Panc1 (cell line): ENCODE results near the gene PHIP. TPM values are rescaled to one million over a fixed set of nuclear protein-coding genes. Genes with fewer than 3 reads are reported as not detected.

ENCODE experiments used
- ATAC-seq: fragments of 200-7000 bp; cut with Tn5 transposase; 2 replicates; pipeline ENCODE4 v1.9.1; 2020; ENCODE audit warnings: mild to moderate bottlenecking, moderate library complexity
- BruUV-seq: library from RNA; stranded (reverse); fragments of 400-500 nt; replicated peaks from 2 replicates; lab custom pipeline; 2021; lab: Mats Ljungman, UMichigan
- CTCF ChIA-PET: fragments of 300-600 bp; sonication (Branson Sonifier 250); formaldehyde crosslinking; loops from one replicate; lab custom pipeline; 2022; ENCODE audit warnings: antibody characterized with exemption; lab: Charles Lee
- POLR2A ChIA-PET: fragments of 300-600 bp; sonication (Branson Sonifier 250); formaldehyde crosslinking; loops from one replicate; lab custom pipeline; 2022; ENCODE audit warnings: antibody characterized with exemption; lab: Charles Lee
- DNase-seq: peaks from one replicate; pipeline ENCODE4 v3.0.0-alpha.2; 2010; ENCODE audit warnings: low read depth, low spot score
- H3K27ac ChIP-seq: 2 replicates; pipeline ENCODE4 v1.5.1; 2011; ENCODE audit warnings: mild to moderate bottlenecking, low read length, inconsistent platforms
- H3K27me3 ChIP-seq: fragments of 200-500 bp; sonication (Bioruptor generic); 2 replicates; pipeline ENCODE4 v1.6.0; 2014; ENCODE audit warnings: low read length, inconsistent platforms; ENCODE audit not compliant: control insufficient read depth, insufficient read depth
- H3K36me3 ChIP-seq: fragments of 200-500 bp; sonication (Bioruptor generic); 2 replicates; pipeline ENCODE4 v1.5.1; 2014; ENCODE audit warnings: inconsistent platforms, mild to moderate bottlenecking, low read length, moderate library complexity; ENCODE audit not compliant: control insufficient read depth, insufficient read depth
- H3K4me1 ChIP-seq: 2 replicates; pipeline ENCODE4 v1.5.1; 2011; ENCODE audit warnings: inconsistent platforms, mild to moderate bottlenecking, low read length, moderate library complexity; ENCODE audit not compliant: control insufficient read depth, insufficient read depth
- H3K4me3 ChIP-seq, 2 experiments: 2 replicates each; pipeline ENCODE4 v1.5.1; 2011 to 2012; ENCODE audit warnings: low read depth in 2 of 2, low read length in 2 of 2, mild to moderate bottlenecking in 2 of 2, inconsistent platforms in 1 of 2, moderate library complexity in 1 of 2
- H3K9me3 ChIP-seq: fragments of 200-500 bp; sonication (Bioruptor generic); 2 replicates; pipeline ENCODE4 v1.5.1; 2014; ENCODE audit warnings: low read depth, mild to moderate bottlenecking, inconsistent platforms, low read length, moderate library complexity; ENCODE audit not compliant: control insufficient read depth, insufficient read depth
- CTCF ChIP-seq: fragments of 450-650 bp; IDR thresholded peaks from 2 replicates; pipeline ENCODE4 v1.5.1; 2017; ENCODE audit warnings: mild to moderate bottlenecking
- POLR2AphosphoS5 ChIP-seq: IDR thresholded peaks from 2 replicates; pipeline ENCODE4 v1.6.1; 2012; ENCODE audit warnings: mild to moderate bottlenecking, low read depth, low read length, moderate library complexity
- REST ChIP-seq, 2 experiments: IDR thresholded peaks; 2 replicates each; pipeline ENCODE4 v1.6.1; 2011 to 2012; ENCODE audit warnings: low read depth in 2 of 2, control low read depth in 1 of 2, low read length in 1 of 2, mild to moderate bottlenecking in 1 of 2, moderate library complexity in 1 of 2; ENCODE audit not compliant: insufficient read depth in 1 of 2
- SIN3A ChIP-seq: IDR thresholded peaks from 2 replicates; pipeline ENCODE4 v1.6.1; 2012; ENCODE audit warnings: low read depth, mild to moderate bottlenecking, low read length, moderate library complexity, borderline replicate concordance; ENCODE audit not compliant: insufficient read depth
- TCF7L2 ChIP-seq: IDR thresholded peaks from 2 replicates; pipeline ENCODE4 v1.6.1; 2011; ENCODE audit warnings: mild to moderate bottlenecking, low read depth, low read length, inconsistent platforms
- in situ Hi-C: cut with HindIII; loops from 2 replicates; pipeline ENCODE4 v1.10.0; 2016; ENCODE audit warnings: low sequenced_read_pairs, low pct_unique_long_range_greater_than_20kb
- intact Hi-C: fragments of 100-400 bp; cut with micrococcal nuclease; formaldehyde crosslinking; loops from one replicate; pipeline ENCODE4 v1.10.0; 2022; ENCODE audit not compliant: unreplicated experiment
- total RNA-seq: library from RNA; stranded (reverse); gene quantifications from one replicate; pipeline ENCODE4 v1.2.1, GENCODE V29; 2021; ENCODE audit not compliant: unreplicated experiment

PHIP gene
- total RNA-seq, 1 experiment from 2014 or later = 28.0 TPM

- ChIA-PET CTCF (interaction anchor here (0.6 kb wide), 1 partner anchor 647 kb away, joined by 3 read pairs; no protein-coding TSS in a partner anchor), POLR2A (no interaction called here)
- no peaks in the 10 kb centered on the region for H3K36me3 ChIP-seq
- TF ChIP-seq REST (IDR thresholded peaks at IDR 0.05; ENCODE audit: insufficient read depth in 1 of 2, low read depth in 2 of 2, low read length in 1 of 2) (no peak), CTCF (no peak), SIN3A (no peak), TCF7L2 (no peak), POLR2AphosphoS5 (no peak)
- no peaks in the 10 kb centered on the region for H3K27me3 ChIP-seq
- no peaks in the 10 kb centered on the region for H3K9me3 ChIP-seq
- in situ Hi-C loops (no loop called here), intact Hi-C loops (no loop called here)
- no peak overlapping the region for H3K4me3 ChIP-seq
- DNase-seq = no peak
- BruUV-seq = no TSS peak
- no peak overlapping the region for H3K27ac ChIP-seq
- ATAC-seq = no peak
- no peaks in the 10 kb centered on the region for H3K4me1 ChIP-seq
Observed at GRCh38 chr6:79115553-79116182, 37.6 kb upstream of the PHIP start.

- H3K4me1 ChIP-seq = no peaks in the 10 kb centered on the region
- DNase-seq (no peak), ATAC-seq (no peak)
- POLR2A ChIA-PET = no interaction called here
- H3K9me3 ChIP-seq = no peaks in the 10 kb centered on the region
- in situ Hi-C loops = no loop called here
- H3K27me3 ChIP-seq = peaks cover 3% of the 10 kb centered on the region; the same call in 1 of the 2 replicates
- no peaks in the 10 kb centered on the region for H3K36me3 ChIP-seq
- CTCF ChIA-PET = interaction anchor here (0.6 kb wide), 1 partner anchor 599 kb away, joined by 3 read pairs; no protein-coding TSS in a partner anchor
- TF ChIP-seq REST (IDR thresholded peaks at IDR 0.05; ENCODE audit: insufficient read depth in 1 of 2, low read depth in 2 of 2, low read length in 1 of 2) (no peak), SIN3A (no peak), TCF7L2 (no peak), CTCF (no peak), POLR2AphosphoS5 (no peak)
- H3K4me3 ChIP-seq = no peak overlapping the region
- BruUV-seq = no TSS peak
- H3K27ac ChIP-seq = no peak overlapping the region
- intact Hi-C loops = no loop called here
Observed at GRCh38 chr6:79111549-79111948, 33.5 kb upstream of the PHIP start.
